SU-DHL-6 (cell line): Measurements from ENCODE around the gene CD34.

Experiments
- H2AFZ ChIP-seq: fragments of 200-600 bp; sonication (generic); 2 replicates; pipeline ENCODE4 v1.6.1; 2014; ENCODE audit warnings: low read depth, mild to moderate bottlenecking, moderate library complexity, mixed read lengths, antibody characterized with exemption, low read length; ENCODE audit not compliant: severe bottlenecking
- H3F3A ChIP-seq: fragments of 200-600 bp; shearing (Covaris generic); 2 replicates; pipeline ENCODE4 v1.6.0; 2016; ENCODE audit warnings: antibody characterized with exemption, mild to moderate bottlenecking; ENCODE audit not compliant: insufficient read depth
- H3K27ac ChIP-seq: fragments of 200-600 bp; sonication (generic); 2 replicates; pipeline ENCODE4 v1.5.1; 2016; ENCODE audit warnings: low read depth, mild to moderate bottlenecking, low read length, moderate library complexity, mixed read lengths
- H3K27me3 ChIP-seq: fragments of 200-600 bp; sonication (generic), shearing (Covaris generic); 2 replicates; pipeline ENCODE4 v1.6.0; 2014; ENCODE audit warnings: mild to moderate bottlenecking, low read length
- H3K36me3 ChIP-seq: fragments of 200-600 bp; sonication (generic); 2 replicates; pipeline ENCODE4 v1.6.1; 2014; ENCODE audit warnings: mild to moderate bottlenecking, low read length, mixed read lengths
- H3K4me2 ChIP-seq: fragments of 300-600, 200-600 bp; shearing (Covaris generic), sonication (generic); 2 replicates; pipeline ENCODE4 v1.6.0; 2014; ENCODE audit warnings: low read length, low read depth, mild to moderate bottlenecking; ENCODE audit not compliant: poor library complexity, severe bottlenecking
- H3K4me3 ChIP-seq: fragments of 200-600 bp; sonication (generic); 2 replicates; pipeline ENCODE4 v1.5.1; 2014; ENCODE audit warnings: antibody characterized with exemption, low read length, mild to moderate bottlenecking, mixed read lengths; ENCODE audit not compliant: insufficient read depth, poor library complexity, severe bottlenecking
- H3K79me2 ChIP-seq: fragments of 200-600 bp; sonication (generic); 2 replicates; pipeline ENCODE4 v1.6.1; 2014; ENCODE audit warnings: mild to moderate bottlenecking, low read length, moderate library complexity; ENCODE audit not compliant: insufficient read depth
- H3K9ac ChIP-seq: fragments of 200-600 bp; sonication (generic); 2 replicates; pipeline ENCODE4 v1.7.0; 2014; ENCODE audit warnings: mild to moderate bottlenecking, low read length
- H3K9me2 ChIP-seq: fragments of 200-600 bp; sonication (generic); replicated peaks from 2 replicates; pipeline ENCODE4 v1.6.1; 2014; ENCODE audit warnings: low read length; ENCODE audit not compliant: insufficient read depth
- H3K9me3 ChIP-seq: fragments of 200-600 bp; sonication (generic); 2 replicates; pipeline ENCODE4 v1.6.1; 2014; ENCODE audit warnings: low read length, mixed read lengths; ENCODE audit not compliant: insufficient read depth
- H4K20me1 ChIP-seq: fragments of 200-600 bp; sonication (generic); 2 replicates; pipeline ENCODE4 v1.6.1; 2014; ENCODE audit warnings: low read depth, mild to moderate bottlenecking, antibody characterized with exemption, low read length, moderate library complexity, mixed read lengths
- EZH2phosphoT487 ChIP-seq: fragments of 200-600 bp; sonication (generic), shearing (Covaris generic); conservative IDR thresholded peaks from 2 replicates; pipeline ENCODE4 v1.6.1; 2018; ENCODE audit warnings: mild to moderate bottlenecking, antibody characterized with exemption, low read length, moderate library complexity, mixed read lengths
- TF ChIP-seq, protein P1 (sequence below): fragments of 200-600 bp; sonication (generic); IDR thresholded peaks from one replicate; pipeline ENCODE4 v1.5.1; 2017; ENCODE audit warnings: antibody characterized with exemption, mild to moderate bottlenecking, low read length, moderate library complexity; ENCODE audit not compliant: insufficient read depth, poor library complexity, severe bottlenecking

CD34 gene

DNA sequence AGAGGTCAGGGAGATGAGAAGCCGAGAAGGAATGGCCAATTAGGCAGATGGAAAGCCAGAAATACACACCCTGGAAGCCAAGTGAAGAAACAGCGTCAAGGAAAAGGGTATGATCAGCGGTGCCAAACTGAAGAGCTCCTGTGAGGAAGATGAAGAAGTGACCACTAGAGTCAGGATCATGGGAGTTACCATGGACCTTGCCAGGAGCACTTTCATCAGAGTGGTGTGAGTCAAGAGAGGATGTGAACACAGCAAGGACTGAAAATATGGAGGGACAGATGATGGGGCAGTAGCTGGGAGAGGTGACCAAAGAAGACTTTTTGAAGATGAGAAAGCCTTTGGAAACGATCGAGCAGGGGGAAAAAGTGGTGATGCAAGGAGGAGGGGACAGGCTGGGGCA, 50.4 kb downstream of the CD34 start:
- TF ChIP-seq, protein P1, sequence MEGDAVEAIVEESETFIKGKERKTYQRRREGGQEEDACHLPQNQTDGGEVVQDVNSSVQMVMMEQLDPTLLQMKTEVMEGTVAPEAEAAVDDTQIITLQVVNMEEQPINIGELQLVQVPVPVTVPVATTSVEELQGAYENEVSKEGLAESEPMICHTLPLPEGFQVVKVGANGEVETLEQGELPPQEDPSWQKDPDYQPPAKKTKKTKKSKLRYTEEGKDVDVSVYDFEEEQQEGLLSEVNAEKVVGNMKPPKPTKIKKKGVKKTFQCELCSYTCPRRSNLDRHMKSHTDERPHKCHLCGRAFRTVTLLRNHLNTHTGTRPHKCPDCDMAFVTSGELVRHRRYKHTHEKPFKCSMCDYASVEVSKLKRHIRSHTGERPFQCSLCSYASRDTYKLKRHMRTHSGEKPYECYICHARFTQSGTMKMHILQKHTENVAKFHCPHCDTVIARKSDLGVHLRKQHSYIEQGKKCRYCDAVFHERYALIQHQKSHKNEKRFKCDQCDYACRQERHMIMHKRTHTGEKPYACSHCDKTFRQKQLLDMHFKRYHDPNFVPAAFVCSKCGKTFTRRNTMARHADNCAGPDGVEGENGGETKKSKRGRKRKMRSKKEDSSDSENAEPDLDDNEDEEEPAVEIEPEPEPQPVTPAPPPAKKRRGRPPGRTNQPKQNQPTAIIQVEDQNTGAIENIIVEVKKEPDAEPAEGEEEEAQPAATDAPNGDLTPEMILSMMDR, result no peak
- no peak for TF ChIP-seq EZH2phosphoT487
- H3F3A ChIP-seq, result no peaks in the 10 kb centered on the region
- no peak overlapping the region for H3K9ac ChIP-seq
- no peak overlapping the region for H3K27ac ChIP-seq
- H3K9me2 ChIP-seq, result no peaks in the 10 kb centered on the region
- no peaks in the 10 kb centered on the region for H4K20me1 ChIP-seq
- no peaks in the 10 kb centered on the region for H3K27me3 ChIP-seq
- no peaks in the 10 kb centered on the region for H3K9me3 ChIP-seq
- H3K36me3 ChIP-seq, result no peaks in the 10 kb centered on the region
- H2AFZ ChIP-seq, result no peak overlapping the region
- H3K4me3 ChIP-seq, result no peak overlapping the region
- no peaks in the 10 kb centered on the region for H3K79me2 ChIP-seq
- no peak overlapping the region for H3K4me2 ChIP-seq

DNA sequence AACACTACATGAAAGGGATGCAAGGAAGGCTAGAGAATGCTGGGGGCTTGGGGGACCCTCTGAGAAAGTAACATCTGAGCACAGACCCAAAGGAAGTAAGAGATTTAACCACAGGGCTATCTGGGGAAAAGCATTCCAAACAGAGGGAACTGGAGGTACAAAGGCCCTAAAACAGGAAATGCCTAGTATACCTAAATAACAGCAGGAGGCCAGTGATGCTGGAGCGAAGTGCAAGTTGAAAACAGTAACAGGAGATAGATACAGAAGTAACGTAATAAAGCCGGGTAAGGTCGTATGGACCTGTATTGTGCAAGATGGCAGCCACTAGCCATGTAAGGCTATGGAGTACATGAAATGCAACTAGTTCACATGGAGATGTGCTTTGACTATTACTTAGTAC, 52.1 kb downstream of the CD34 start:
- H4K20me1 ChIP-seq, result no peaks in the 10 kb centered on the region
- no peak overlapping the region for H3K27ac ChIP-seq
- no peaks in the 10 kb centered on the region for H3K36me3 ChIP-seq
- no peaks in the 10 kb centered on the region for H3K9me2 ChIP-seq
- H3K9me3 ChIP-seq, result no peaks in the 10 kb centered on the region
- H3K4me3 ChIP-seq, result no peak overlapping the region
- no peak overlapping the region for H2AFZ ChIP-seq
- TF ChIP-seq, protein P1, result no peak
- no peak for TF ChIP-seq EZH2phosphoT487
- H3K79me2 ChIP-seq, result no peaks in the 10 kb centered on the region
- no peak overlapping the region for H3K9ac ChIP-seq
- H3K27me3 ChIP-seq, result no peaks in the 10 kb centered on the region
- no peaks in the 10 kb centered on the region for H3F3A ChIP-seq
- no peak overlapping the region for H3K4me2 ChIP-seq

DNA sequence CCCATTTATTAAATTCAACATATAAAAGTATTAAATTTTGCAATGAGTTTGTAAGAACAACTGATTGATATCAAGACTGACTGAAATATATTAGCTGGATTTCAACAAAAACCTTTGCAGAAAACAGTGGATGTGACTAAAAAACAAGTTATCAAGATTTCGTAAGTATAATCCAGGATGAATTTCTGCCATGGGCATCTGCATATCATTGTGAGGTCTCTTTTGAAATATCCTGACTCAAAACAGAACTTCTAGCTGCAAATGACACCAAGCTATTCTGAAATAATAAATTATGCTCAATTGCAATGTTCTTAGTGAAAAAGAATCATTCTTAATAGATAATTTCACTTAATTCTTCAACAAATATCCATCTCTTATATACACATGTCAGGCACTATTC, 52.6 kb downstream of the CD34 start:
- H4K20me1 ChIP-seq, result no peaks in the 10 kb centered on the region
- no peaks in the 10 kb centered on the region for H3K27me3 ChIP-seq
- H3K9ac ChIP-seq, result no peak overlapping the region
- no peak overlapping the region for H3K4me3 ChIP-seq
- no peaks in the 10 kb centered on the region for H3K9me3 ChIP-seq
- no peaks in the 10 kb centered on the region for H3K9me2 ChIP-seq
- H3F3A ChIP-seq, result no peaks in the 10 kb centered on the region
- H3K36me3 ChIP-seq, result no peaks in the 10 kb centered on the region
- no peak overlapping the region for H2AFZ ChIP-seq
- TF ChIP-seq, protein P1, result no peak
- no peak for TF ChIP-seq EZH2phosphoT487
- no peak overlapping the region for H3K4me2 ChIP-seq
- H3K79me2 ChIP-seq, result no peaks in the 10 kb centered on the region
- H3K27ac ChIP-seq, result no peak overlapping the region
